Activated T-helper 17 cell treated with anti-CD3 and anti-CD28 coated beads, Interleukin-2, amount 50 U/mL, for 72 hours (primary cell): Measurements from ENCODE around the gene LYPD1. TPM values are rescaled to one million over a fixed set of nuclear protein-coding genes. Genes with fewer than 3 reads are reported as not detected.

Experiments used
- ATAC-seq: fragments of 150-1000 bp; cut with Tn5 transposase; replicated peaks from 2 replicates; pipeline ENCODE4 v1.10.0; 2021; ENCODE audit warnings: mild to moderate bottlenecking, moderate library complexity
- H3K27ac Mint-ChIP-seq: one replicate; pipeline ENCODE4 v1.8.0; 2022; ENCODE audit warnings: mixed read lengths
- H3K27me3 Mint-ChIP-seq: one replicate; pipeline ENCODE4 v1.8.0; 2022; ENCODE audit warnings: mixed read lengths
- H3K36me3 Mint-ChIP-seq: one replicate; pipeline ENCODE4 v1.8.0; 2022; ENCODE audit warnings: low read depth, mild to moderate bottlenecking, mixed read lengths
- H3K4me1 Mint-ChIP-seq: one replicate; pipeline ENCODE4 v1.8.0; 2022; ENCODE audit warnings: mixed read lengths
- H3K4me3 Mint-ChIP-seq: one replicate; pipeline ENCODE4 v1.8.0; 2022; ENCODE audit warnings: mild to moderate bottlenecking, mixed read lengths
- H3K9me3 Mint-ChIP-seq: one replicate; pipeline ENCODE4 v1.8.0; 2022; ENCODE audit warnings: mixed read lengths
- total RNA-seq, 2 donors: library from RNA; stranded (reverse); gene quantifications; one replicate each; pipeline ENCODE4 v1.2.3, GENCODE V29; 2022

Gene LYPD1
- total RNA-seq, 2 donors from 2014 or later, result not detected

GRCh38 chr2:132604561-132604960, 65.4 kb downstream of the LYPD1 start:
- Mint-ChIP-seq H3K27ac (no peak overlapping the region), H3K4me3 (no peak overlapping the region), H3K9me3 (no peaks in the 10 kb centered on the region), H3K27me3 (no peaks in the 10 kb centered on the region), H3K36me3 (no peaks in the 10 kb centered on the region), H3K4me1 (no peaks in the 10 kb centered on the region)
- no peak for ATAC-seq

GRCh38 chr2:132599556-132599955, 70.4 kb downstream of the LYPD1 start:
- H3K36me3 Mint-ChIP-seq, result no peaks in the 10 kb centered on the region
- no peak overlapping the region for H3K4me3 Mint-ChIP-seq
- no peaks in the 10 kb centered on the region for H3K4me1 Mint-ChIP-seq
- no peak for ATAC-seq
- peaks cover 8% of the 10 kb centered on the region for H3K27me3 Mint-ChIP-seq
- no peak overlapping the region for H3K27ac Mint-ChIP-seq
- H3K9me3 Mint-ChIP-seq, result peaks cover 4% of the 10 kb centered on the region

- H3K36me3 Mint-ChIP-seq, result no peaks in the 10 kb centered on the region
- ATAC-seq, result no peak
- H3K27me3 Mint-ChIP-seq, result peaks cover 8% of the 10 kb centered on the region
- H3K4me3 Mint-ChIP-seq, result no peak overlapping the region
- peaks cover 4% of the 10 kb centered on the region for H3K9me3 Mint-ChIP-seq
- H3K4me1 Mint-ChIP-seq, result no peaks in the 10 kb centered on the region
- H3K27ac Mint-ChIP-seq, result no peak overlapping the region
These were observed 71.5 kb downstream of the LYPD1 start for GRCh38 chr2:132598536-132598935.

- Mint-ChIP-seq H3K9me3 (peaks cover 4% of the 10 kb centered on the region), H3K27ac (no peak overlapping the region), H3K4me1 (no peaks in the 10 kb centered on the region), H3K4me3 (no peak overlapping the region), H3K36me3 (no peaks in the 10 kb centered on the region), H3K27me3 (peaks cover 8% of the 10 kb centered on the region)
- ATAC-seq, result no peak
These were observed 72.2 kb downstream of the LYPD1 start for GRCh38 chr2:132597831-132598230.

- no peak overlapping the region for H3K27ac Mint-ChIP-seq
- H3K27me3 Mint-ChIP-seq, result peaks cover 8% of the 10 kb centered on the region
- H3K9me3 Mint-ChIP-seq, result peaks cover 6% of the 10 kb centered on the region
- no peak overlapping the region for H3K4me3 Mint-ChIP-seq
- no peak for ATAC-seq
- no peaks in the 10 kb centered on the region for H3K4me1 Mint-ChIP-seq
- no peaks in the 10 kb centered on the region for H3K36me3 Mint-ChIP-seq
These were observed 72.8 kb downstream of the LYPD1 start for GRCh38 chr2:132597166-132597565.

- Mint-ChIP-seq H3K27ac (no peak overlapping the region), H3K27me3 (peaks cover 8% of the 10 kb centered on the region), H3K4me1 (no peaks in the 10 kb centered on the region), H3K4me3 (no peak overlapping the region), H3K9me3 (peaks cover 10% of the 10 kb centered on the region), H3K36me3 (no peaks in the 10 kb centered on the region)
- ATAC-seq, result no peak
These were observed 74.3 kb downstream of the LYPD1 start for GRCh38 chr2:132595693-132596092.

- Mint-ChIP-seq H3K36me3 (no peaks in the 10 kb centered on the region), H3K4me1 (no peaks in the 10 kb centered on the region), H3K27me3 (peaks cover 8% of the 10 kb centered on the region), H3K27ac (no peak overlapping the region), H3K9me3 (peaks cover 10% of the 10 kb centered on the region), H3K4me3 (no peak overlapping the region)
- ATAC-seq, result no peak
These were observed 74.8 kb downstream of the LYPD1 start for GRCh38 chr2:132595186-132595585.
